Measurements from ENCODE around the gene DLL1. TPM values are rescaled to one million over a fixed set of nuclear protein-coding genes. Genes with fewer than 3 reads are reported as not detected.

The DLL1 gene
- total RNA-seq, 1 experiment from 2014 or later: 0.54 TPM

GRCh38 chr6:170233286-170234205, 57.3 kb downstream of the DLL1 start:
- DNase-seq (ENCODE audit: low spot score): no peak

Other genes starting within 250 kb of the DLL1 start
- gene FAM120B, start 15.7 kb upstream of the DLL1 start, total RNA-seq (2014; rRNA removed; shearing (Covaris generic)): 4.8 and 5.6 TPM in 2 replicates

All from H4 (cell line).